GM19455 (cell line): ENCODE data around the gene PLAAT2.
"Not testable (repeated sequence)": the region's sequence is repeated elsewhere in the genome, so short reads cannot be mapped to it uniquely, and the experiment has no call there.

Source experiments
- ATAC-seq: cut with Tn5 transposase; IDR thresholded peaks from one replicate; pipeline ENCODE4 v1.9.1; 2021; ENCODE audit not compliant: unreplicated experiment

Gene PLAAT2

GRCh38 chr11:63550156-63550700 lies 13.0 kb downstream of the PLAAT2 start:
- ATAC-seq, result not testable (repeated sequence)

- no peak for ATAC-seq
These were observed 13.8 kb downstream of the PLAAT2 start for GRCh38 chr11:63549411-63549810.

GRCh38 chr11:63548178-63548577 lies 15.0 kb downstream of the PLAAT2 start:
- no peak for ATAC-seq

GRCh38 chr11:63547061-63547460 lies 16.1 kb downstream of the PLAAT2 start:
- no peak for ATAC-seq

GRCh38 chr11:63543711-63544110 lies 19.5 kb downstream of the PLAAT2 start:
- ATAC-seq, result no peak

GRCh38 chr11:63542506-63542905 lies 20.7 kb downstream of the PLAAT2 start:
- not testable (repeated sequence) for ATAC-seq

- no peak for ATAC-seq
These were observed 25.7 kb downstream of the PLAAT2 start for GRCh38 chr11:63537293-63538101.

GRCh38 chr11:63536669-63537292 lies 26.4 kb downstream of the PLAAT2 start, which contains the start of gene PLAAT4:
Gene PLAAT4 (plus strand): TSS chr11:63536808. CDS start chr11:63536869, 61 bp downstream.
- ATAC-seq, result no peak

GRCh38 chr11:63535734-63536133 lies 27.4 kb downstream of the PLAAT2 start:
- no peak for ATAC-seq

GRCh38 chr11:63534895-63535461 lies 28.2 kb downstream of the PLAAT2 start:
- no peak for ATAC-seq

GRCh38 chr11:63534076-63534475 lies 29.1 kb downstream of the PLAAT2 start:
- no peak for ATAC-seq

- ATAC-seq, result no peak
These were observed 30.2 kb downstream of the PLAAT2 start for GRCh38 chr11:63532799-63533475.

GRCh38 chr11:63532117-63532516 lies 31.1 kb downstream of the PLAAT2 start:
- no peak for ATAC-seq

- peak; percentile 65 for ATAC-seq
These were observed 31.9 kb downstream of the PLAAT2 start for GRCh38 chr11:63531074-63531792.

- ATAC-seq, result no peak
These were observed 33.2 kb downstream of the PLAAT2 start for GRCh38 chr11:63530021-63530420.

GRCh38 chr11:63529373-63529772 lies 33.8 kb downstream of the PLAAT2 start:
- ATAC-seq, result not testable (repeated sequence)

- ATAC-seq, result not testable (repeated sequence)
These were observed 34.4 kb downstream of the PLAAT2 start for GRCh38 chr11:63528729-63529278.

GRCh38 chr11:63528156-63528555 lies 35.0 kb downstream of the PLAAT2 start:
- ATAC-seq, result not testable (repeated sequence)

GRCh38 chr11:63527667-63528066 lies 35.5 kb downstream of the PLAAT2 start:
- ATAC-seq, result no peak

GRCh38 chr11:63523151-63523550 lies 40.0 kb downstream of the PLAAT2 start:
- ATAC-seq, result no peak
